ENCODE data around the gene ARL13B.

Gene ARL13B

DNA sequence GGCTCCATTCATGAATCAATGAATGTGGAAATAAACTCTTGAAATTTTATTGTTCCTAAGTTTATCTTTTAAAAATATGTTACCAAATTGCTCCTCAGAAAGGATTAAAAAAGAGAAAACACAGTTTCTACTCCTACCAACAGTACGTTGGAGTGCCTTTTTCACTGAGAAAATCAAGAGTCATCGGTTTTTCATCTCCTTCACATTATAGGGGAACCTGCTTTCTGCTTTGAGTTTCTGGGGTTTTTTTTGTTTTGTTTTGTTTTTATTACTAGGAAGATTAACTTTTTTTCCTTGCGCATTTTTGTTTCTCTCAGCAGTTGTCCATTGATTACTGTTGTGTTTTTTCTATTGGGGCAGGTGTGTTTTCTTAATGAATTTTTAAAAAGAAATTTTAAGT lies 3.5 kb downstream of the ARL13B start:
- TF ChIP-seq, protein P1, sequence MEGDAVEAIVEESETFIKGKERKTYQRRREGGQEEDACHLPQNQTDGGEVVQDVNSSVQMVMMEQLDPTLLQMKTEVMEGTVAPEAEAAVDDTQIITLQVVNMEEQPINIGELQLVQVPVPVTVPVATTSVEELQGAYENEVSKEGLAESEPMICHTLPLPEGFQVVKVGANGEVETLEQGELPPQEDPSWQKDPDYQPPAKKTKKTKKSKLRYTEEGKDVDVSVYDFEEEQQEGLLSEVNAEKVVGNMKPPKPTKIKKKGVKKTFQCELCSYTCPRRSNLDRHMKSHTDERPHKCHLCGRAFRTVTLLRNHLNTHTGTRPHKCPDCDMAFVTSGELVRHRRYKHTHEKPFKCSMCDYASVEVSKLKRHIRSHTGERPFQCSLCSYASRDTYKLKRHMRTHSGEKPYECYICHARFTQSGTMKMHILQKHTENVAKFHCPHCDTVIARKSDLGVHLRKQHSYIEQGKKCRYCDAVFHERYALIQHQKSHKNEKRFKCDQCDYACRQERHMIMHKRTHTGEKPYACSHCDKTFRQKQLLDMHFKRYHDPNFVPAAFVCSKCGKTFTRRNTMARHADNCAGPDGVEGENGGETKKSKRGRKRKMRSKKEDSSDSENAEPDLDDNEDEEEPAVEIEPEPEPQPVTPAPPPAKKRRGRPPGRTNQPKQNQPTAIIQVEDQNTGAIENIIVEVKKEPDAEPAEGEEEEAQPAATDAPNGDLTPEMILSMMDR (IDR thresholded peaks at IDR 0.05; ENCODE audit: control insufficient read depth, insufficient read depth, low read depth, low read length, missing control alignments) = no peak
- no peak overlapping the region for H3K4me3 ChIP-seq (ENCODE audit: control insufficient read depth, low read depth, low read length)
- DNase-seq (ENCODE audit: low read depth) = no peak

- no peak overlapping the region for H3K4me3 ChIP-seq (ENCODE audit: control insufficient read depth, low read depth, low read length)
- no peak for DNase-seq (ENCODE audit: low read depth)
- TF ChIP-seq, protein P1 (IDR thresholded peaks at IDR 0.05; ENCODE audit: control insufficient read depth, insufficient read depth, low read depth, low read length, missing control alignments) = no peak
Observed at GRCh38 chr3:93984618-93985017, 4.7 kb downstream of the ARL13B start.

DNA sequence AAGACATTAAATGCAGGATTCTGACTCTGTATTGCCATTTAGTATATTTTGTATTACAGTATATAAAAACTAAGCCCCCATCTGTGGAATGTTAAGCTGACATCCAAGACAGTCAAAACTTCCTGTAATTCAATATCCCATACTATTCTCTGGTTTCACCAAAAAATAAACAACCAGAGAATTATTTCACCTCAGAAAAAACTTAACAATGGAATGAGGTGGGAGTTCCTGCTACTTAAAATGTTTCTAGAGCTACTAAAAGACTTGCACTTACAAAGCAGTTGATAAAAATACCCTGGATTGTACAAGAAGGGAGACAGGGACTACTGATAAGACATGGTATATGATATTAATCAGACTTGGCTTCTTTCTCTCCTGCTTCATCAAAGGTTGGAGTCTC lies 8.3 kb downstream of the ARL13B start:
- TF ChIP-seq, protein P1 (IDR thresholded peaks at IDR 0.05; ENCODE audit: control insufficient read depth, insufficient read depth, low read depth, low read length, missing control alignments) = no peak
- H3K4me3 ChIP-seq (ENCODE audit: control insufficient read depth, low read depth, low read length) = no peak overlapping the region
- DNase-seq (ENCODE audit: low read depth) = no peak

- no peak for DNase-seq (ENCODE audit: low read depth)
- TF ChIP-seq, protein P1 (IDR thresholded peaks at IDR 0.05; ENCODE audit: control insufficient read depth, insufficient read depth, low read depth, low read length, missing control alignments) = no peak
- no peak overlapping the region for H3K4me3 ChIP-seq (ENCODE audit: control insufficient read depth, low read depth, low read length)
Observed at GRCh38 chr3:93988764-93989163, 8.8 kb downstream of the ARL13B start.

DNA sequence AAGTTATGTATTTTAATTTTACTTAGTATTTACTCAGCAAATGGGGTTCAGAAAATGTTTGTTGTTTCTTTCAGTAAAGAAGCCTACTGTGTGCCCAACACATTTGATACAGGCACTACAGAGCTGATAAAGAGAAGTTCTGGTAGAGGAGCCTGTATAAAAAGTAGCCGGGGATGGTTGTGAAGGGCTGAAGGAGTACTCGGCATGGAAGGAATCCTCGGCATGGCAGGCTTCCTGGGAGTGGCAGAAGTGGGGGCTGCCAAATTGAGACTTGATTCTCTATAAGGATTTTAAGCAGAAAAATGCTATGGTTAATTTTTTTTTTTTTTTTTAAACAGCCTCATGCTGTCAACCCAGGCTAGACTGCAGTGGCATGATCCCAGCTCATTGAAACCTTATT lies 9.3 kb downstream of the ARL13B start:
- DNase-seq (ENCODE audit: low read depth) = no peak
- TF ChIP-seq, protein P1 (IDR thresholded peaks at IDR 0.05; ENCODE audit: control insufficient read depth, insufficient read depth, low read depth, low read length, missing control alignments) = no peak
- H3K4me3 ChIP-seq (ENCODE audit: control insufficient read depth, low read depth, low read length) = no peak overlapping the region

DNA sequence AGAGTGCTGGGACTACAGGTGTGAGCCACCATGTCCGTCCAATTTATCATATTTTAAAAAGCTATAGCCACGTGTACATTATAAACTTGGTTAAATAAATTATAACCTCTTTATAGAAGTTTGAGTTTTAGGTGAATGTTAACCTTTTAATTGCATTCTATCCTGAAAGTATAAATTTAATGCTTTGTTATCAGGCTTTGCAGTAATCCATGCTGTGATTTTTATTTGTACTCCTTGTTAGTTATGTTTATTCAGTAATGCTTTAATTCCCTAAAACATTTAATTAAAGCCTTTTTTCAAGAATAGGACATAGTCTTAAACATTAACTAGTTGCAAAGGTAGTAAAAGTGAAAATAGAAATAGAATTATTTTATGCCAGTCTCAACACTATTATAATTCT lies 11.7 kb downstream of the ARL13B start:
- H3K4me3 ChIP-seq (ENCODE audit: control insufficient read depth, low read depth, low read length) = no peak overlapping the region
- no peak for DNase-seq (ENCODE audit: low read depth)
- TF ChIP-seq, protein P1 (IDR thresholded peaks at IDR 0.05; ENCODE audit: control insufficient read depth, insufficient read depth, low read depth, low read length, missing control alignments) = no peak

GRCh38 chr3:93992207-93992606 lies 12.3 kb downstream of the ARL13B start:
- no peak for DNase-seq (ENCODE audit: low read depth)
- TF ChIP-seq, protein P1 (IDR thresholded peaks at IDR 0.05; ENCODE audit: control insufficient read depth, insufficient read depth, low read depth, low read length, missing control alignments) = no peak

More at GRCh38 chr3:93992207-93992606, 12.3 kb downstream of the ARL13B start:
- no peak overlapping the region for H3K4me3 ChIP-seq (ENCODE audit: control insufficient read depth, low read depth, low read length)
